ENCODE results near the gene PAN3.
"Not testable (repeated sequence)": the region's sequence is repeated elsewhere in the genome, so short reads cannot be mapped to it uniquely, and the experiment has no call there.

The PAN3 gene

DNA sequence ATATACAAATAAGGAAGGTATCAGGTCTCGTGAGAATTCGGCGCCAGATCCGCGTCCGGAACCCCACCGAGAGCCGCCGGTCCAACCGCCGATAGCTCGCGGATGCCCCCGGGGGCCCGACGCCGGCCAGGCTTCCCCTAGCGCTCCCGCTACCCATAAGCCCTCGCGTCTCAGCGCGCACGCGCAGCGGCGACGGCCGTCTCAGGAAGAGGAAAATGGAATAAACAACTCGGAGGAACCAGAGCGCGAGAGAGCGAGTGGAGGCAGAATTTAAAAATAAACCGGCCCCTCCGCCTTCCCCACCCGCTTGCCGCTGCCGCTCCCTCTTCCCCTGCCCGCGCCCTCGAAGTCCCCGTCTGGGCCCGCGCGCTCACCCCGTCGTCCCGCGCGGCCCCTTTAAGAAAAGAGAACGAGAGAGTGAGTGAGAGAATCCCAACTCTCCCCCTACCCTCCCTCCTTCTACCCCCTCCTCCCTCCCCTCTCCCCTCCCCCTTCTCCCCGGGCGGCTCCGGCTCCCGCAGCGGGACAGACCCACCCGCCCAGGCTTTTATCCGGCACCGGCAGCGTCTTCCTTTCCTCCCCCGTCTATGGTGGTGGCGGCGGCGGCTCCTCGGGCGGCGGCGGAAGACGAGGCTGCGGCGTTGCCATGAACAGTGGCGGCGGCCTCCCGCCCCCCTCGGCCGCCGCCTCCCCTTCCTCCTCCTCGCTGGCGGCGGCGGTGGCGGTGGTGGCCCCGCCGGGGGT is at the start of gene PAN3:
PAN3 (plus strand) TSS at position 534 of the 744 bp plus-strand sequence; CDS start at position 647, 113 bp downstream.
- no peak for FAIRE-seq

GRCh38 chr13:28089065-28089464 is 49.3 kb upstream of the PAN3 start:
- FAIRE-seq, result no peak

DNA sequence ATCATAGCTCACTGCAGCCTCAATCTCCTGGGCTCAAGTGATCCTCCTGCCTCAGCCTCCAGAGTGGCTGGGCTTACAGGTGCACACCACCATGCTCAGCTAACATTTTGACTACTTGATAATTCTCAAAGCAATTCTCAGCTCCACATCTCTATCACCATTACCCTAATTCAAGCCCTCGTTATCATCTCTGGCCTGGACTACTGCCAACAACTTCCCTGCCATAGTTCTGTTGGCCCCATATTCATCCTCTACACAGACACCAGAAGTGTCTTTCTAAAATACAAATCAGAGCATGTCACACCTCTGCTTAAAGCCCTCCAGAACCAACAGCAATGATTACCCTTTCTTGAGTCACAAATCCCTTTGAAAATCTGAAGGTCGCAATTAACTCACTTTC is 45.9 kb upstream of the PAN3 start:
- FAIRE-seq, result no peak

DNA sequence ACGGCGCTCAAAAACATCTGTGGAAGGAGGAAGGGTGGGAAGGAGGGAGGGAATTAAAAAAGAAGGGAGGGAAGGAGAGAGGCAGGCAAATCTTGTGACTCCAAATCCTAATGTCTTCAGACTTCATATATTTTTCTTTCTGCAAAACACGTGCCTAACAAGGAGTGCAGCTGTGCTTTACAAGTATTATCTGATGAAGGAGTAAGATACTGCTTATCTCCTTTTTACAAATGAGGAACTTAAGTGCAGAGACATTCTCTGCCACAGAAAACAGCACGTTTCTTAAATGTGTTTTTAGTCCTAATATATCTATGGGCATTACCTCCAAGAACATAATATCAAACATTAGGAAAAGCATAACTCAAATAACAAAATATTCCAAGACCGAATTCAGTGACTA is 44.5 kb upstream of the PAN3 start:
- FAIRE-seq, result no peak

GRCh38 chr13:28094306-28094705 is 44.0 kb upstream of the PAN3 start:
- no peak for FAIRE-seq

GRCh38 chr13:28097503-28097902 is 40.8 kb upstream of the PAN3 start:
- no peak for FAIRE-seq

GRCh38 chr13:28099396-28100149 is 38.8 kb upstream of the PAN3 start:
- FAIRE-seq, result no peak

GRCh38 chr13:28100150-28101121 is 37.9 kb upstream of the PAN3 start, which contains the start of gene FLT3:
FLT3 (minus strand) TSS chr13:28100576; CDS start chr13:28100510, 66 bp downstream.
- FAIRE-seq, result no peak

DNA sequence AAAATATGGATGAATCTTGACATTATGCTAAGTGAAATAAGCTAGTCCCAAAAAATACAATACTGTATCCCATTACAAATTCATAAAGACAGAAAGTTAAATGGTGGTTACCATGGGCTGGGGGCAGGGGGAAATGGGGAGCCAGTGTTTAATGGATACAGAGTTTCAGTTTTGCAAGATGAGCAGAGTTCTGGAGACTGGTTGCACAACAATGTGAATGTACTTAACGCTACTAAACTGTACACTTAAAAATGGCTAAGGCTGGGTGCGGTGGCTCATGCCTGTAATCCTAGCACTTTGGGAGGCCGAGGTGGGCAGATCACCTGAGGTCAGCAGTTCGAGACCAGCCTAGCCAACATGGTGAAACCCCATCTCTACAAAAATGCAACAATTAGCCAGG is 36.5 kb upstream of the PAN3 start:
- not testable (repeated sequence) for FAIRE-seq

DNA sequence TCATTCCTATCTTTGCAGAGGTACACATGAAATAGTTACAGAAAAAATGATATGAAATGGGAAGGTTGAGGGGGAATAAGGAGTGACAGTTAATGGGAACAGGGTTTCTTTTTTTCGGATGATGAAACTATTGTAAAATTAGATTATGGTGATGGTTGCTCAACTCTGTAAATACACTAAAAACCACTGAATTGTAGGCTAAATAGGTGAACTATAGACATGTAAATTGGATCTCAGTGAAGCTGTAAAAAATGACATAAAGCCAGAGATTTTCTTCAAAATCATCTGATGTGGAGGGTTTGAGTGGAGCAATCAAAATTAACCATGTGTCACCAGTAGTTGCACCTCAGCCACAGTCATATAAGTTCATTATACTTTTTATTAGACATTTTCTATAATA is 31.4 kb upstream of the PAN3 start:
- no peak for FAIRE-seq

DNA sequence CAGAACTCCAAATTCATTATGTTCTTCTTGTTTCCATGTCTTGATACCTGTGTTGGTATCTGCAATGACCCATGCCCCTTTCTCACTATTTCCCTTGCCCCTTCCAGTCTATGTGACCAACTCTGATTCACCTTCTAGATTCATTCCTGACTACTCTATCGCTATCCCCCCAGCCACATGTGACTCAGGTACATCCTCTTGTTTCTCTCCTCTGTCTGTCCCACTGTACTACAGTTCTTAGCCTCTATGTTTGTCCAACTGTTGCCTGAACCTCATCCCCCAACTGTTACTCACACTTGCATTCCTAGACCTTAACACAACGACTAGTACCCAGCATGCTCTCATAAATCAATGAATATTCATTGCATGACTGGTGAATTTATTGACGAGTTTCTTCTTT is 27.9 kb upstream of the PAN3 start:
- FAIRE-seq, result no peak

DNA sequence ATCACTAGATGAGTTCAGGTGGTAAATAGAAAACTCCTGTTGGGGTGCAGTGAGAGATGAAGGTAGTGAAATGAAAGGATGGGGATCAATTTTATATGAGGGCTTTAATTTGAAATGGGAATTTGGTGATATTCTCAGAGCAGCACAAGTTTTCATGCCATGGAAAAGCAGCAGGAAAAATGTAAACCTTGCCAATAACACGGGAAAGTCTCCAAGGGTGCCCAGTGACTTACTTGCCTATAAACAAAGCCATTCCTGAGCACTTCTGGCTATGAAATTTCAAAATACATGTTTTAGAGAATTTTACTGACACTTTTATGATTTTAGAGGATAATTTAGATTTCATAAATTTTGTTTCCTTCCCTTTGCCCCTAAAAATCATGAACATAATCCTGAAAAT is 21.6 kb upstream of the PAN3 start:
- no peak for FAIRE-seq

DNA sequence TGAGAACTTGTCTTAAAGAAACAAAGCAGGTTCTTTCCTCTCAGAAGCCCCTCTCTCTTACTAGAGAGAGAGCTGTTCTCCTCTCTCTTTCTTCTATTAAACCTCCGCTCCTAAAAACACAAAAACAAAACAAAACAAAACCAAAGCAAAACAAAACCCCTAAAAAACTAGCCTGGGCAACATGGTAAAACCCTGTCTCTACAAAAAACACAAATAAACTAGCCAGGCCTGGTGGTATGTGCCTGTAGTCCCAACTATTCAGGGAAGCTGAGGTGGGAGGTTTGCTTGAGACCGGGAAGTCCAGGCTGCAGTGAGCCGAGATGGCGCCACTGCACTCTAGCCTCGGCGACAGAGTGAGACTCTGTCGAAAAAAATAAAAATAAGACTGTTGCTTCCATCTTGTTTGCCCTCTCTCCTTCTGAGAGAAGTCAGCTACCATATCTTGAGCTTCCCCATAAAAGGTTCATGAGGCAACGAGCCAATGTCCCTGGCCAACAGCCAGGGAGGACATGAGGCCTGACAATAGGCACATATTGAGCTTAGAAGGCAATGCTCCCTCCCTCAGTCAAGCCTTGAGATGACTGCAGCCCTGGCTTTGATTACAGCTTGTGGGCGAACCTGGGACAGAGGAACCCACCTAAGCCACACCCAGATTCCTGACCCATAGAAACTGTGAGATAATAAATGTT is 20.5 kb upstream of the PAN3 start:
- no peak for FAIRE-seq

- FAIRE-seq, result no peak
Observed at GRCh38 chr13:28120317-28120716, 18.0 kb upstream of the PAN3 start.

- no peak for FAIRE-seq
Observed at GRCh38 chr13:28121224-28121623, 17.1 kb upstream of the PAN3 start.

GRCh38 chr13:28128030-28128429 is 10.3 kb upstream of the PAN3 start:
- FAIRE-seq, result no peak

DNA sequence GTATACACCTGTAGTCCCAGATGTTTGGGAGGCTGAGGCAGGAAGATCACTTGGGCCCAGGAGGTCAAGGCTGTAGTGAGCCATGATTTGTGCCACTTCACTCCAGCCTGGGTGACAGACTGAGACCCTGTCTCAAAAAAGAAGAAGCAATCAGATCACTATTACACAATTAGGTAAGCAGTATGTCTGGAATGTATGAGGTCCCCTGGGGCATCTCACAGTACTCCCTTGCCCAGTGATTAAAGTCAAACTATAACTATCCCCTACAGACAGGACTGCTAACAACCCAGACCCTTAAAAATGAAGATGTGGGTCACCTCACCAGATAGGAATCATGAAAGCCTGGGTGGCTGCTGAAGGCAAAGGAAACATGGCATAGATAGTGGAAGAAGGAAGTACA is 9.4 kb upstream of the PAN3 start:
- FAIRE-seq, result no peak

DNA sequence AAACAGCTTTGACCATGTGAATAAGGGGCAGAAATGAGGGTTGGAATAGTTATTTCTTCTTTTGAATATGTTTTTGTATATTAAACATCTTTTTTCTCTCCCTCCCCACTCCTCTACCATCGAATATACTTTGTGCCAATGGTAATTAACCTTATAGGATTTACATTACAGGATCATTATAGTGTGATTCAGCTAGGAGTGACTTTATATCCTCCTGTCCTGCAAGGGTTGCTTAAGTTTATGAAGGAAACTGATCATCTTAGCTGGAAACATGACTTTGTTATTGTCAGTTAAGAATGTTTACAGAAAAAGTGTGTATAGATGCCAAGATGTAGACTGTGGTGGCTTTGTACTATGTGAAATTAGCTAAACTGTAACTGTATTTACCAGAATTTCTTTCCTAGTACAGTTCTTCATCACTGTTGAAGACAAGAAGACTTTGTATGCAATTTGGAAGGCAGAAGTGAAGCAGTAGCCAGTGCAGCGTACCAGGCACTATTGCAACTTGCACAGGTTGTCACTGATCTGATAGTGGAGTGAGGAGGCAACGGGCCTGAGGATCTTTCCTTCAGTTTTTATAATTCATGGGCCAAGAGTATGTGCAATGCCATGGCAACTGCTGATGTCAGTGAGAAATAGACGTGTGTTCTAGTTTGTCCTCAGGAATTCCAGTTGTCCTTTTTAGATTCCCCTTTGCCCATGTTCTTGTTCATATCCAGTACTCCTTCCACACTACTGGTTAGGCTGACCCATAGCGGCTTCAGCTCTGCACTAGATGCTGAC is 8.2 kb upstream of the PAN3 start:
- FAIRE-seq, result no peak

GRCh38 chr13:28131646-28132045 is 6.7 kb upstream of the PAN3 start:
- FAIRE-seq, result no peak

DNA sequence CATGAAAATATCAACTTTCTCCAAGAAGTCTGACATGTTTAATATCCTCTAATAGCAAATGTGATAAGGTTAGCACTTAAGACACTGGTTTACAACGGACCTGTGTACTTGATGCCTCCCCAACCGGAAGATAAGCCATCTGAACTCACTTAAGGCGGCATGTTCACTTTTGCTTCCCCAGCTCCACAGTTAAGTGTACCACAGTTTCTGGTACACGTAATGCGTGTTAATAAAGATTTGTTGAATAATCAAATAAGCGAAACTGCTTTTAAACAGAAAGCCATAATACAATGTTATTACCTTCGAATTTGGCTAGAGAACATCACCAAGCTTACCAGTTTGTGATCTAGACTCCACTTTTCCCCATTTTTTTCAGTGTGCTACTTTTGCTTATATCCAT is 1.4 kb upstream of the PAN3 start:
- FAIRE-seq, result no peak

DNA sequence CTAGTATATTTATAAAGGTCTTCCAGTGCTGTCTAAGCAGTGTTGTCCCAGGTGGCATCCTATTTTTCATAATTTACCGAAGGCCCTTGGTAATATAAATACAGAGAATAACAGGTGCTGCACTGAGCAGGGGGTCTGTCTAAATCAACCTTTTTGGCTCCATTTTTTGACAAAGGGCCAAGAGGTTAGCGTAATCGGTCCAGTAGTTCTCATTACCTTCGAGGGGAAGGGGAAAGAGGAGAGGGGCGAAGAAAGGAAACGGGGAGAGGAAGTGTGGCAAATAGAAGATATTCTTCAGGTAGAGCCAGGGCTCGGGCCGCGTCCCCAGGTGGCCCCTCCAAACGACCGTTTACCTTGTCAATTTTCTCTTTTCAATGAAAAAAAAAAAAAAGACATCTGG is 749 bp upstream of the PAN3 start:
- FAIRE-seq, result no peak

Measured in endometrium (tissue), 2 donors.